Mesodermal cell (in vitro differentiated cells): ENCODE results near the gene DLGAP3.

ENCODE experiments used
- H3K27ac ChIP-seq: 2 replicates; pipeline ENCODE4 v1.7.0; 2013; ENCODE audit warnings: mild to moderate bottlenecking, low read depth, low read length, moderate library complexity; ENCODE audit not compliant: severe bottlenecking
- H3K36me3 ChIP-seq: 2 replicates; pipeline ENCODE4 v1.7.1; 2013; ENCODE audit warnings: mild to moderate bottlenecking, low read length, moderate library complexity; ENCODE audit not compliant: control insufficient read depth, insufficient read depth
- H3K4me1 ChIP-seq: one replicate; pipeline ENCODE4 v1.7.1; 2013; ENCODE audit warnings: mild to moderate bottlenecking, low read length; ENCODE audit not compliant: insufficient read depth, control insufficient read depth, poor library complexity, severe bottlenecking
- H3K4me3 ChIP-seq: 2 replicates; pipeline ENCODE4 v1.7.0; 2013; ENCODE audit warnings: low read length, control low read depth, mild to moderate bottlenecking; ENCODE audit not compliant: insufficient read depth, poor library complexity, severe bottlenecking; ENCODE audit errors: extremely low read depth
- H3K9me3 ChIP-seq: 2 replicates; pipeline ENCODE4 v1.7.1; 2013; ENCODE audit warnings: mild to moderate bottlenecking, low read length, moderate library complexity; ENCODE audit not compliant: control insufficient read depth
- WGBS, 2 experiments: methylation state at CpG; one replicate each; pipeline ENCODE4 v1.1.5; 2013; ENCODE audit warnings: missing lambda C conversion rate in 2 of 2; ENCODE audit not compliant: insufficient coverage in 2 of 2; 5-methylcytosine and 5-hydroxymethylcytosine counted together

The DLGAP3 gene

DNA sequence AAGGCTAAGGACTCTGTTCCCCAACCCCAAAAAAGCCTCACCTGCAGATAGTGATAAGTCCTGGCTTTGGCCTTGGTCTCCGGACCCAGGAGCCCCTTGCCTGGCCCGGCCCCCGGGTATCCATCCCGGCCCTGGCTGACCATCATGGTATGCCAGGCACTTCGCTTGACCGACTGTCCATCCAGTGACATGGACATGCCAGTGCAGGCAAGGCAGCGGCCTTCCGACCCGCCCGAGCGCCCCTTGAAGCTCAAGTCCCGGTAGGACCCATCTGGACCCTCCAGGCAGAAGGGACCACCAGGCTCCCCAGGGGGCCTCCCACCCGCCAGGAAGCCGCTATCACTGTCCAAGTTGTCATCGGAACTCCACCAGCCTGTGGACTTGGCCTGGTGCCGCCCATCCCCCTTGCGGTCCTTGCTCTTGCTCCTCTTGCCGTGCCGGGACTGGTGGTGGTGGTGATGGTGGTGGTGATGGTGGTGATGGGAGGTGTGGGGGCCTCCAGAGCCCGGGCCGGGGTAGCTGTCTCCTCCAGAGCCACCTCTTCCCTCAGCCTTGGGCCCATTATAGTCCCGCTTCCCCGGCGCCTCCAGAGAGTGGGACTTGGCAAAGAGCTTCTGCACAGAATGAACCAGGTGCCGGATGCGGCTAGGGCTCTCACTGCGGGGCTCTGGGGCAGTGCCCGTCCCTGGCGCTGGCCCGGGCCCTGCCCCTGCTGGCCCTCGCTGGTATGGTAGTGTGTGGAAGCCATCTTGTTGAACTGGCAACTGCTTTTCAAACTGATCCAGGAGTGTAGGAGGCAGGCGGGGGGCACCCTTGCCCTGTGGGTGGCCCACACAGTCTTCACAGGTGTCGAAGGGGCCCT is 25.0 kb downstream of the DLGAP3 start:
- Histone ChIP-seq H3K4me1 (no peaks in the 10 kb centered on the region), H3K27ac (no peak overlapping the region), H3K9me3 (no peaks in the 10 kb centered on the region), H3K36me3 (no peaks in the 10 kb centered on the region), H3K4me3 (no peak overlapping the region)
- 92% methylated on average over 23 to 31 of the region's 33 CpGs for WGBS, 2 experiments

DNA sequence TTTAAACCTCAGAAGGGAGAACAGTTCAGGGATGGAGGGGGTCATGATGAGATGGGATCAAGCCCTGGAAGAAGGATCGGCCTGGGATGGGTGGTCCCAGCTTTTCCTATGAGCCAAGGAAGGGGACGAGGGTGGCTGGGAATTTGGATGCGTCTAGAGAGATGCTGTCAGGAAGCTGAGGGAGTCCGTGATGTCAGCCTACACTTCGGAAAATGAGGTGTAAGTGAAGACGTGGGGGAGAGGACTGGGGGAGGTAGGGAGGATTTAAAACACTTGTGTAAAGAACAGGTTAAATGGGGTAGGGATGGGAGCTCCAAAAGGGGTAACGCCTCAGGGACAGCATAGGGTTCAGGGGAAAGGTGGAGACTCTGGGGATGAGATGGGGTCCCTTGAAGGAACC is 27.5 kb downstream of the DLGAP3 start:
- H3K36me3 ChIP-seq = no peaks in the 10 kb centered on the region
- WGBS, 2 experiments = 73 to 80% methylated on average over 7 of the region's 7 CpGs
- no peak overlapping the region for H3K4me3 ChIP-seq
- no peaks in the 10 kb centered on the region for H3K4me1 ChIP-seq
- no peak overlapping the region for H3K27ac ChIP-seq
- H3K9me3 ChIP-seq = no peaks in the 10 kb centered on the region

GRCh38 chr1:34900775-34901502 is 28.5 kb downstream of the DLGAP3 start:
- H3K4me1 ChIP-seq = no peaks in the 10 kb centered on the region
- H3K9me3 ChIP-seq = no peaks in the 10 kb centered on the region

DNA sequence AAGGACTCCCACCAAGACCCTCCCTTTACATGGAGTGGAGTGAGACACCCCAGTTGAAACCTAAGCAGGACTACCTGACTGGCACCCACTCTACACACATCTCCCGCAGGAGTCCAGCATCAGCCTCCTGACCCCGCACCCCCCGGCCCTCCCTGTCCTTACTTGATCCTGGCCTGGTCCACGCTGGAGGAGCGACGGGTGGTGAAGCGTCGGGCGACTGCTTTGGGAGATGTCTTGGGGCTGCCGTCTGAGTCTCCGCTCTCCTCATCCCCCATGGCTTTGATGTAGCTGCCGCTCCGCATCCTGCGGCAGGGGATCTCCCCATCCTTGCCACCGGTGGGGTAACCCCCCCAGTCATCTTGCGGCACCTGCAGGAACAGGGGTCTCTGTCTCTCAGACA is 29.5 kb downstream of the DLGAP3 start:
- no peaks in the 10 kb centered on the region for H3K9me3 ChIP-seq
- no peak overlapping the region for H3K27ac ChIP-seq
- H3K4me3 ChIP-seq = no peak overlapping the region
- no peaks in the 10 kb centered on the region for H3K4me1 ChIP-seq
- H3K36me3 ChIP-seq = no peaks in the 10 kb centered on the region
- WGBS, 2 experiments = 91 to 94% methylated on average over 14 to 15 of the region's 16 CpGs

More at GRCh38 chr1:34900775-34901502, 28.5 kb downstream of the DLGAP3 start:
- Histone ChIP-seq H3K36me3 (no peaks in the 10 kb centered on the region), H3K27ac (no peak overlapping the region), H3K4me3 (no peak overlapping the region)
- whole genome bisulfite sequencing, 2 experiments = 79 to 87% methylated on average over 12 to 13 of the region's 13 CpGs

GRCh38 chr1:34899471-34899870 is 30.0 kb downstream of the DLGAP3 start:
- Histone ChIP-seq H3K27ac (no peak overlapping the region), H3K36me3 (no peaks in the 10 kb centered on the region), H3K9me3 (no peaks in the 10 kb centered on the region), H3K4me1 (no peaks in the 10 kb centered on the region), H3K4me3 (no peak overlapping the region)
- 80% methylated on average over 2 of the region's 4 CpGs; no CpG with 5 or more reads in 1 of the 2 experiments for WGBS, 2 experiments

DNA sequence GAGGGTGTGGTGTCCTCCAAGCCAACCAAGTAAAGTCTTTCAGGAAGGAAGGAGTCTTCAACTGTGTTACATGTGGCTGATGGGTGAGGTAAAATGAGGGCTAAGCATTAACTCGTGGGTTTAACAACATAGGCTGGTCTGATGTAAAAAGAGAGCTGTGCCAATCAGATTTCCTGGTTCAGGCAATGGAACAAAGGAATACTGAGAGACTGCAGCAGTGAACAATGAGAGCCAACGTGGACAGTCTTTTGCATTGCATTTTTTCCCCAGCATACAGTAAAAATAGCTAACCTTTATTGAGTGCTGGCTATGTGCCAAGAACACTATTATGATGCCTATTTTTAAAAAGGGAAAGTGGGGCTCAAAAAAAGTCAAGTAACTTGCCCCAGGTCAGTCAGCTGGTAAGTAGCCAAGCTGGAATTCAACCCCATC is 31.1 kb downstream of the DLGAP3 start:
- H3K36me3 ChIP-seq = no peaks in the 10 kb centered on the region
- WGBS, 2 experiments = 61 to 66% methylated on average over 1 to 2 of the region's 2 CpGs
- no peak overlapping the region for H3K27ac ChIP-seq
- no peaks in the 10 kb centered on the region for H3K9me3 ChIP-seq
- H3K4me1 ChIP-seq = no peaks in the 10 kb centered on the region
- no peak overlapping the region for H3K4me3 ChIP-seq

- Histone ChIP-seq H3K27ac (no peak overlapping the region), H3K9me3 (no peaks in the 10 kb centered on the region), H3K36me3 (no peaks in the 10 kb centered on the region), H3K4me3 (no peak overlapping the region), H3K4me1 (no peaks in the 10 kb centered on the region)
- no CpG with 5 or more reads among the region's 1 CpG for whole genome bisulfite sequencing, 2 experiments
These were observed 32.8 kb downstream of the DLGAP3 start for GRCh38 chr1:34896612-34897011.

DNA sequence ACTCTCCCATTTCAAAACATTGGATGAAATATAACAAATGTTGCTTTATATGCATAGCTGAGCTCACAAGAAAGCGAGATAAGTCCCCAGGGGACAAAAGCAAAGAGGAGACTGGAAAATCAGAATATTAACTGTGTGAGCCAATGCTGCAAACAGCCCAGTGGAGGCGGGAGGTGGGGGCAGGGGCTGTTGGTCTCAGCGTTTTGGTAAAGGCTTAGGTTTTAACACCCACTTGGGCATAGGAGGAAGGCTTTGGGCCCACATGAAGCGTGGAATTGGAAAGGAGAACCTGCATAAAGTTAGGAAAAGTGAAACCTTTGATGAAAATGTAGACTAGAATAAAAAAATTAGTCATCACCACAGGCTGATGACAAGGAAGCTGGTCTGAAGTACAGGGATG is 39.7 kb downstream of the DLGAP3 start:
- no peak overlapping the region for H3K4me3 ChIP-seq
- no peaks in the 10 kb centered on the region for H3K36me3 ChIP-seq
- 79 to 83% methylated on average over 3 to 4 of the region's 4 CpGs for WGBS, 2 experiments
- H3K27ac ChIP-seq = no peak overlapping the region
- H3K9me3 ChIP-seq = no peaks in the 10 kb centered on the region
- no peaks in the 10 kb centered on the region for H3K4me1 ChIP-seq

GRCh38 chr1:34887593-34887992 is 41.9 kb downstream of the DLGAP3 start:
- WGBS, 2 experiments = 89 to 100% methylated on average over 3 to 4 of the region's 4 CpGs
- Histone ChIP-seq H3K27ac (no peak overlapping the region), H3K9me3 (no peaks in the 10 kb centered on the region), H3K4me1 (no peaks in the 10 kb centered on the region), H3K36me3 (no peaks in the 10 kb centered on the region), H3K4me3 (no peak overlapping the region)

DNA sequence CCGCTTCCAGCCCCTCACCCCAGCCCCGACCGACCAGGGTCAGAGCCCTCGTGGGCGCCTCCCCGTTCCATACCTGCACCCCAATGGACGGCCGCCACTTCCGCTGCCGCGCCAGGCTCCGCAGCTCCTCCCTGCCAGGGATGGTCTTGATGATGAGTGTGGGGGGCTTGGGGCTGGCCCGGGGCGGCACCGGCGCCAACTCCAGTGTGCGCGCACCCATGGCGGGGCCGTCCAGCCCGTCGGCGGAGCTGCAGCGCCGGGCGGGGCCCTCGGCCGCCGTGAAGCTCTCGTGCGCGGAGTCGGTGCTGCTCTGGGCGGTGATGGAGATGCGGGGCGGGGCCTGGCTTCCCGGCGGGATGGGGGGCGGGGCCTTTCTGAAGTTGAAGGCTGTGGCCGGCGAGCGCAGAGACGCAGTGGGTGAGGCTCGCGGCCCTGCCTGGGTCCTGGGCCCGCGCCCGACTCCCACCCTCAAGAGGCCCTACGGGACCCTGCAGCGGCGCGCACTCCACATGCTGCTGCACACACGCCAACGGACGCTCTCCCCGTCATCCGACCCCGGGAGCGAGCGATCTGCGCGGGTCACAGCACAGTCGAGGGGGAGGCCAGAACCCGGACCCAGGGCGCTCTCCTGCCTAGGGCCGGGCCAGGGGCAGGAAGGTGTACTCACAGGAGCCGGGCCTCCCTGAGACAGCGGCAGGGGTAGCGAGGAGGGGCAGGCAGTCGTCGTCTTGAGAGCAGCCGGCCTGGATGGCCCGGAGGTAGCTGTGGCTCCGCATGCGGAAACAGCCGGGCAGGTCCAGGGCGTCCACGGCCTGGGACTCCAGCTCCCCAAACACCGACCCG is 43.8 kb downstream of the DLGAP3 start:
- Histone ChIP-seq H3K27ac (no peak overlapping the region), H3K36me3 (no peaks in the 10 kb centered on the region), H3K4me1 (no peaks in the 10 kb centered on the region), H3K4me3 (peak overlapping the region; percentile 25), H3K9me3 (no peaks in the 10 kb centered on the region)
- WGBS, 2 experiments = 8% methylated on average over 51 to 62 of the region's 80 CpGs
